Activated naive CD4-positive, alpha-beta T cell treated with anti-CD3 and anti-CD28 coated beads, Interleukin-2, amount 50 U/mL, for 24 hours (primary cell): ENCODE results near the gene SLC22A7.
"Not testable (repeated sequence)": the region's sequence is repeated elsewhere in the genome, so short reads cannot be mapped to it uniquely, and the experiment has no call there.

Experiments
- H3K27ac Mint-ChIP-seq: one replicate; pipeline ENCODE4 v1.8.0; 2021; ENCODE audit warnings: mild to moderate bottlenecking, mixed read lengths
- H3K27me3 Mint-ChIP-seq: one replicate; pipeline ENCODE4 v1.8.0; 2021; ENCODE audit warnings: mixed read lengths
- H3K36me3 Mint-ChIP-seq: one replicate; pipeline ENCODE4 v1.8.0; 2021; ENCODE audit warnings: mixed read lengths
- H3K4me1 Mint-ChIP-seq: one replicate; pipeline ENCODE4 v1.8.0; 2021; ENCODE audit warnings: mixed read lengths
- H3K4me3 Mint-ChIP-seq: one replicate; pipeline ENCODE4 v1.8.0; 2021; ENCODE audit warnings: mild to moderate bottlenecking, mixed read lengths
- H3K9me3 Mint-ChIP-seq: one replicate; pipeline ENCODE4 v1.8.0; 2021; ENCODE audit warnings: mixed read lengths

The SLC22A7 gene

DNA sequence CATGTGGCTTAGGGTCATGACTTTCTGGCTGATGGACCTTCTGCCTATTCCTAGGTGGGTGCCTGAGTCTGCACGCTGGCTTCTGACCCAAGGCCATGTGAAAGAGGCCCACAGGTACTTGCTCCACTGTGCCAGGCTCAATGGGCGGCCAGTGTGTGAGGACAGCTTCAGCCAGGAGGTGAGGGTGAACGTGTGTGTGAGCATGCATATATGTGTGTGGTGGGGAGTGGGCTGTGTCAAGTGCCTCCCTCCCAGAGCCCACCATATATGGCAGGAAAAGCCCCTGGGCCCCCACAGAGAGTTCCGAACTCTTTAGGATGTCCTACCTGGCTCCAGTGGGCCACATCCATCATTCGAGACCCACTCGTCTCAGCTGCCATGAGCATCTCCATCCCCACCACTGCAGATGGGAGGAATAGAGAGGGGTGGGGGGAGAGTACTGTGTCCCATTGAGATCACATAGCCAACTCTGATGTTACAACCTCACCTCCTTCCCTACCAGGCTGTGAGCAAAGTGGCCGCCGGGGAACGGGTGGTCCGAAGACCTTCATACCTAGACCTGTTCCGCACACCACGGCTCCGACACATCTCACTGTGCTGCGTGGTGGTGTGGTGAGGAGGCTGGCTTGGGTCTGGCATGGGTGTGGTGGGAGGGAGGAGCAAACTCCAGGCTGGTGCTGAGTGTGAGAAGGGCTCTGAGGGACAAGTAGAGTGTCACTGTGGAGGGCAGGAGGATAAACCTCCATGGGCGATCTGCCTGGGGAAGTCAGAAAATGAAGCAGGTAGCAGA is 3.2 kb downstream of the SLC22A7 start:
- Mint-ChIP-seq H3K4me1 (no peaks in the 10 kb centered on the region), H3K36me3 (no peaks in the 10 kb centered on the region), H3K4me3 (no peak overlapping the region), H3K27ac (no peak overlapping the region), H3K27me3 (peaks cover 2% of the 10 kb centered on the region), H3K9me3 (no peaks in the 10 kb centered on the region)

DNA sequence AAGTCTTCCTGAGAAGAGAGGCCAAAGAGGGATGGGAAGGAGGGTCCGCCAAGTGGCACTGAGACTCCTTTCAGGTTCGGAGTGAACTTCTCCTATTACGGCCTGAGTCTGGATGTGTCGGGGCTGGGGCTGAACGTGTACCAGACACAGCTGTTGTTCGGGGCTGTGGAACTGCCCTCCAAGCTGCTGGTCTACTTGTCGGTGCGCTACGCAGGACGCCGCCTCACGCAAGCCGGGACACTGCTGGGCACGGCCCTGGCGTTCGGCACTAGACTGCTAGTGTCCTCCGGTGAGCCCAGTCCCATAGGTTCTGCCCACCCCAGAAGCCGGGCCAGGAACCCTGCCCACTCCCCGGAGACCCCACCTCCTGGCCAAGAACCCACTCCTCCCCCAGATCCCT is 4.1 kb downstream of the SLC22A7 start:
- no peak overlapping the region for H3K27ac Mint-ChIP-seq
- H3K27me3 Mint-ChIP-seq = peaks cover 2% of the 10 kb centered on the region
- no peaks in the 10 kb centered on the region for H3K36me3 Mint-ChIP-seq
- H3K4me1 Mint-ChIP-seq = no peaks in the 10 kb centered on the region
- H3K4me3 Mint-ChIP-seq = no peak overlapping the region
- H3K9me3 Mint-ChIP-seq = no peaks in the 10 kb centered on the region

DNA sequence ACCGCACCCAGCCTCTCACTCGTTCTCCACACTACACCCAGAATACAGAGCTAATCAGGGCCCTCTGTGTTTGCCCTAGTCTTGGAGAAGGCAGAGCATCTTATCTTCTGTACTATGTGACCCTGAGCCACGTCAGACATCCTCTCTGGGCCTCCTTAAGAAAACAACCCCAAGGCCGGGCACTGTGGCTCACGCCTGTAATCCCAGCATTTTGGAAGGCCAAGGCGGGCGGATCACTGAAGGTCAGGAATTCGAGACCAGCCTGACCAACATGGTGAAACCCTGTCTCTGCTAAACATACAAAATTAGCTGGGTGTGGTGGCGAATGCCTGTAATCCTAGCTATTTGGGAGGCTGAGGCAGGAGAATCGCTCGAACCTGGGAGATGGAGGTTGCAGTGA is 4.9 kb downstream of the SLC22A7 start:
- H3K9me3 Mint-ChIP-seq, H3K27ac Mint-ChIP-seq, H3K36me3 Mint-ChIP-seq, H3K4me3 Mint-ChIP-seq, H3K4me1 Mint-ChIP-seq, H3K27me3 Mint-ChIP-seq: not testable (repeated sequence)

DNA sequence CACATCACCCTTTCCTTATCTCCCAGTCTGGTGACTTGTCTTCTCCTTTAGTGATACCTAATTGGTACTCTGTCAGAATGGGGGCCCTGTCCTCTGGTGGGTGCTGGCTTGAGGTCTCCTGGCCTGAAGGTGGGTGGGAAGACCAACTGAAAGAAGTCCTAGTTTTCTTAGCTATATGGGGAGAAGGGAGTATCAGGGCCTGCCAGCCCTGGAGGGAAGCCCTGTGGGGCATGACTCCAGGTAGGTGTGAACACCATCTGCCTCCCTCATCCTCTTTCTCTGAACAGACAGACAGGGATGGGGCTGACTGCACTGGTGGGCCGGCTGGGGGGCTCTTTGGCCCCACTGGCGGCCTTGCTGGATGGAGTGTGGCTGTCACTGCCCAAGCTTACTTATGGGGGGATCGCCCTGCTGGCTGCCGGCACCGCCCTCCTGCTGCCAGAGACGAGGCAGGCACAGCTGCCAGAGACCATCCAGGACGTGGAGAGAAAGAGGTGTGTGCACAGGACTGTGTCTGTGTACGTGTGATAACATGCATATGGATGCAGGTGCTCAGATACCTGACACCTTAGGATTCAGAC is 5.8 kb downstream of the SLC22A7 start:
- Mint-ChIP-seq H3K36me3 (no peaks in the 10 kb centered on the region), H3K27me3 (peaks cover 2% of the 10 kb centered on the region), H3K4me3 (no peak overlapping the region), H3K4me1 (peaks cover 3% of the 10 kb centered on the region), H3K27ac (no peak overlapping the region), H3K9me3 (no peaks in the 10 kb centered on the region)

DNA sequence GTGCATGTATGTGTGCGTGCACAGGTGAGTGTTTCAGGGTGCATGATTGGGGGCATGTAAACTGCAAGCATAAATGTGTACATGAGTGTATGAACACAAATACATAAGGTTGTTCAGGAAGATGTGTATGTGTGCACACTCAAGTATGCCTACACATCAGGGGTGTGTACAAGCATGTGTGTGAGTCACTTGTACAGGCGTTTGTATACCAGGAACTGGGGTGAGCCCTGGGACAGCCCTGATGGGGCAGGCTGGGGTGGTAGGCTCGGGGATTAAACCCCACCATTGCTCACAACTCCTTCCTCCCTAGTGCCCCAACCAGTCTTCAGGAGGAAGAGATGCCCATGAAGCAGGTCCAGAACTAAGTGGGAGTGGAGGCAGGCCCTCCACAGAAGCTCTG is 6.3 kb downstream of the SLC22A7 start:
- H3K4me3 Mint-ChIP-seq = no peak overlapping the region
- H3K27ac Mint-ChIP-seq = no peak overlapping the region

DNA sequence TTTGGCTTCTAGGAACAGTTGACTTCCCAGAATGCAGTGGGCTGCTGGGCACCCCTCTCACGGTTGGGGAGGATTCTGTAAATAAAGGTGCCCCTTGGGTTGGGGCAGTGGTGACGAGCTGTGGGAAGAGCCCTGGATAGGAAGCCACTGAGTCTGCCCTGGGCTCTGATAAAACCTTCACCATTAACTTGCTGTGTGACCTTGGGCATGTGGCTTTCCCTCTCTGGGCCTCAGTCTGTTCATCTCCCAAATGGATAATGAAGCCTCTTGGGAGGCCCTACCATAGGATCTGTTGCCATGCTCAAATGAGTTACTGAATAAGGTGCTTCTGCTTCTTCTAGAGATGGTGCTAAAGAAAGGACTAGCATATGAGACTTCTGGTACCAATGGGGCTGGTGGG is 6.8 kb downstream of the SLC22A7 start:
- H3K9me3 Mint-ChIP-seq = no peaks in the 10 kb centered on the region
- H3K36me3 Mint-ChIP-seq = no peaks in the 10 kb centered on the region
- H3K27ac Mint-ChIP-seq = no peak overlapping the region
- peaks cover 2% of the 10 kb centered on the region for H3K27me3 Mint-ChIP-seq
- H3K4me3 Mint-ChIP-seq = no peak overlapping the region
- H3K4me1 Mint-ChIP-seq = peaks cover 9% of the 10 kb centered on the region

More for the DNA sequence above, 6.3 kb downstream of the SLC22A7 start:
- Mint-ChIP-seq H3K36me3 (no peaks in the 10 kb centered on the region), H3K27me3 (peaks cover 2% of the 10 kb centered on the region), H3K9me3 (no peaks in the 10 kb centered on the region), H3K4me1 (peaks cover 8% of the 10 kb centered on the region)

DNA sequence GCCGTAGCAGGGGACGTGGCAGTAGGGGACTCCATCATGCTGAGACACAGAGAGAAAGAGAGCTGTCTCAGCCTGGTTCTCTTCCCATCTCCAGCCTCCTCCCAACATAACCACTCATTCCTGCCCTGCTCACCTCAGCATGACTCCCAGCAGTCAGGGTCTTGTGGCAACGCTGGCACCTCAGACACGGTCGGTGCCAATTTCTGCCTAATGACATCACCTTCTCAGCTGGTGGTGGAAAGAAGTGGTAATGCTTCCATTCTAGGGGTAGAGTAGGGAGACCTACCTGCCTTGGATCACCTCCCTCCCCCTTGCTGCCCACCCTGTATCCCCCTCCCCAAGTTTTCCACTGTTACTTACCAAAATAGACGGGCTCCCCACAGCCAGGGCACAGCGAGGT is 8.0 kb downstream of the SLC22A7 start:
- Mint-ChIP-seq H3K9me3 (no peaks in the 10 kb centered on the region), H3K4me3 (no peak overlapping the region), H3K4me1 (peaks cover 9% of the 10 kb centered on the region), H3K36me3 (no peaks in the 10 kb centered on the region), H3K27ac (no peak overlapping the region), H3K27me3 (no peaks in the 10 kb centered on the region)

DNA sequence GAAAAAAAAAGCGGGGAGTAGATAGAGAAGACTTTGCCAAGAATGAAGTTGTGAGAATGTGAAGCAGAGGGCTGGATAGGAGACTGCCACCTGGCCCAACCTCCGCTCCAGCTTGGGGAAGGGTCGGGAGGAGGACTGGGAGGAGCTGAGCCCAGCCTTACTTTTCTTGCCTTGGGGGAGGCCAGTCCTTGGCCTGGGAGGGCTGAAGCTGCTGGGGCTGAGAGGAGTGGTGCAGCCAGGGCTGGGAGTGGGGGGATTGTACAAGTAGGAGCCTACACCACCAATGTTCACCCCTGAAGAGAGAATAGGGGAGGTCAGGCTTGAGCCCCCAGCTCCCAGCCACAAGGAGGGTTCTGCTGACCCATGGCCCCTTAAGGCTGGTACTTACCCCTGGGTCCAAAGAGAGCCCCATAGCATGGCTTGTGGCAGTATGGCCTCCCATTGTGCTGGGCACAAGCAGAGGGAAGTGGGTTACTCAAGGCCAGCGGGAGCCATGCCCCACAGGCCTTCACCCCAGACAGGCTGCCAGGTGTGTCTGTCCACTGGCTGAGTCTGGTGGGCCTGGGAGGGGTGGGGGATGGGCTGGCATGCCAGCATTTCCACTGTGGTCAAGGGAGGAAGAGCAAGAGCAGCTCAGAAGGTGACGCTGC is 9.5 kb downstream of the SLC22A7 start:
- peak overlapping the region; percentile 20 for H3K4me3 Mint-ChIP-seq
- peaks cover 9% of the 10 kb centered on the region for H3K4me1 Mint-ChIP-seq
- H3K27ac Mint-ChIP-seq = no peak overlapping the region
- no peaks in the 10 kb centered on the region for H3K36me3 Mint-ChIP-seq
- H3K27me3 Mint-ChIP-seq = no peaks in the 10 kb centered on the region
- no peaks in the 10 kb centered on the region for H3K9me3 Mint-ChIP-seq

DNA sequence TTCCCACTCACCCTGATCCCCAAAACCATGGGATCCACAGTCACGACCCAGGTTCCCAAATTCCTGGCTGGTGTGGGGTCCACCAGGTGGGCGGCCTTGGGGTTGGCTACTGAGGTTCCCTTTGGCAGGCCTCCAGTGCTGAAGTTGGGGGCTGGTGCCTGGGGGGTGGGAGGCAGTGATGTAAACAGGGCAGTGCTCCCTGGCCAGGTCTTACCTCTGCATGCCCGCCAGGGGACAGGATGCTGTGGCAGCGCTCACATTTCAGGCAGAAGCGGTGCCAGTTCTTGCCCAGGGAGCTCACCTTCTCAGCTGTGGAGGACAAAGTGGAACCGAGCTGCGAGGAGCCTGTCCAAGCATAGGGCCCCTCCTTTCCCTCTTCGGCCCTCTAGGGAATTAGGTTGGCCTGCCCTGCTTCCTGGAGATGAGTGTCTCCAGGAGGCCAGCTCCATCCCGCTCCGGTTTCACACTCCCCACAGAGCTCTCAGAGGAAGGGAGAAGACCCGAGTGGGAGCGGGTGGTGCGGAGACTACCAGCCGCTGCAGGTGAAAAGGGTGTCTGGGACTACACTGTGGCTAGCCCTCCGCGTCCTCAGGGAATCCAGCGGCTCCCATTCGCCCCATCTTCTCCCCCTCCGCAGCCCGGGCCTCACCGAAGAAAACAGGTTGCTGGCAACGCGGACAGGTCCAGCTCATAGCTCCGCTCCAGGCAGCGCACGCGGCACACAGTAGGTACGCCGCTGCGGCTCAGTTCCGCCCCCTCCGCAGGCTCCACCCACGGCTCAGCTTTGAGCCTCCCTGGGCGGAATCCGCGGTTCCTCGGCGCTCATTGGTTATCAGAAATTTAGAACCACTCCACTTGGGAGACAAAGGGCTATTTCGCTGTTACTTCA is 10.3 kb downstream of the SLC22A7 start, which contains the start of gene CRIP3:
Gene CRIP3 (minus strand): TSS at position 726 of the 889 bp plus-strand sequence. CDS start 34 bp downstream, at position 692.
- no peaks in the 10 kb centered on the region for H3K36me3 Mint-ChIP-seq
- H3K4me3 Mint-ChIP-seq = peak within 1 kb of the TSS; percentile 84
- H3K4me1 Mint-ChIP-seq = peaks cover 9% of the 10 kb centered on the region
- H3K27ac Mint-ChIP-seq = no peak within 1 kb of the TSS
- no peaks in the 10 kb centered on the region for H3K9me3 Mint-ChIP-seq
- H3K27me3 Mint-ChIP-seq = no peaks in the 10 kb centered on the region

DNA sequence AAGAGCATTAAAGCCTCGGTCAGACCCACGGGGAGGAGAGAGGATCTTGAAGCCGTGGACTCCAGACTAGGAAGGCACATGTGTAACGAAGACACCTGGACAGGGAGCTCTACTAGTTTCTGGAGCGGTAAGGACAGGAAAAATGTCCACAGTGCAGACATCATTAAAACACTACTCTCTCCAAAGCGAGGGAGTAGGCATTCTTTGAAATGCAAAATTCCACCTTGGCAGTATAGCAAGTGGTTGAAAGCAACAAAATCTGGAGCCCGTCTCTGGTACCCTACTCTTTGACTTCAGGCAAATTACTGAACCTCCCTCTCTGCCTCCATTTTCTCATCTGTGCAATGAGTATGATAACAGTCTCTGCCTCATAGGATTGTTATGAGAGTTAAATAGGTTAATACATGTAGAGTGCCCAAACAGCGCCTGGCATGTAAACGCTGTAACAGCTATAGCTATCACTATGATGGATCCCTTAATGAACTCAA is 11.0 kb downstream of the SLC22A7 start:
- Mint-ChIP-seq H3K36me3 (no peaks in the 10 kb centered on the region), H3K4me3 (peak overlapping the region; percentile 84), H3K4me1 (peaks cover 9% of the 10 kb centered on the region), H3K9me3 (no peaks in the 10 kb centered on the region), H3K27me3 (no peaks in the 10 kb centered on the region), H3K27ac (no peak overlapping the region)

DNA sequence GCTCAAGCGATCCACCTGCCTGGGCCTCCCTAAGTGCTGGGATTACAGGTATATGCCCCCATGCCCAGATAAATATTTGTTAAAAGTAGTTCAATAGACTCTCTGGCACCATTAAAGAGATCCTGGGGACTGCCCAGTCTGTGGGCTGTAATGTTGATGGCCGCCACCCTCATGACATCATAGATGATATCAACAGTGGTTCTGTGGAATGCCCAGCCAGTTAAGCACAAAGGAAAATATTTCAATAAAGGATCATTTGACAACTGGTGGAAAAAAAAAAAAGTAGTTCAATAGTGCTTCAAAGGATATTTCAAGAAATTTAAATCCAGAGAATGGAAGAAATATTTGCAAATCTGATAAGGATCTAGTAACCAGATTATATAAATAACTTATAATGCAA is 12.1 kb downstream of the SLC22A7 start:
- H3K4me1 Mint-ChIP-seq = peaks cover 9% of the 10 kb centered on the region
- H3K4me3 Mint-ChIP-seq = no peak overlapping the region
- H3K9me3 Mint-ChIP-seq = no peaks in the 10 kb centered on the region
- no peak overlapping the region for H3K27ac Mint-ChIP-seq
- no peaks in the 10 kb centered on the region for H3K27me3 Mint-ChIP-seq
- H3K36me3 Mint-ChIP-seq = no peaks in the 10 kb centered on the region

DNA sequence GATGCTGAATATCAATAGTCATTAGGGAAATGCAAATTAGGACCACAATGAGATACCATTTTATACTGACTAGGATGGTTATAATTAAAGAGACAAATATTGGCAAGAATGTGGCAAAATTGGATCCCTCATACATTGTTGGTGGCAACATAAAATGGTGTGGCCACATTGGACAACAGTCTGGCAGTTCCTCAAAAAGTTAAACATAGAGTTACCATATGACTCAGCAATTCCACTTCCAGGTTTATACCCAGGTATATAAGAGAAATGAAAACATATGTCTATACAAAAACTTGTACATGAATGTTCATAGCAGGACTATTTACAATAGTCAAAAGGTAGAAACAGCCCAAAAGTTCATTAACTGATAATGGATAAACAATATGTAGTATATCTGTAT is 12.6 kb downstream of the SLC22A7 start:
- Mint-ChIP-seq H3K27ac (no peak overlapping the region), H3K36me3 (no peaks in the 10 kb centered on the region), H3K4me1 (peaks cover 9% of the 10 kb centered on the region), H3K4me3 (no peak overlapping the region), H3K9me3 (no peaks in the 10 kb centered on the region), H3K27me3 (no peaks in the 10 kb centered on the region)

DNA sequence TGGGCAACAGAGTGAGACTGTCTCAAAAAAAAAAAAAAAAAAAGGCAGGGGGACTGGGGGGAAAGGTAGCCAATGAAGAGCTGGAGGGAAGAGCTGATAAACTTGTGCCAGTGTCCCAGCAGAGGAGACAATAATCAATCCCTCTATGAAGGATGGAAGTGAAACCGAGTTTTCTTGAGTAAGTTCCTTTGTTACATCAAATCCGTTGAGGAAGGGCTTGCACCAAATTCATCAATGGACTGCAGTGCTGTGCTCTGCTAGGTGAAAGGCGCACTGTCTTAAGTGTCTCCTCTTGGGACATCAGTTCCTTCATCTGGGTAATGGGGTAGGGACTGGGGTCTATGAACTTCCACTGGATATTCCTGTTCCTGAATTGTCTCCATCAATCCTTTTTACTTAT is 13.6 kb downstream of the SLC22A7 start:
- H3K4me3 Mint-ChIP-seq = no peak overlapping the region

DNA sequence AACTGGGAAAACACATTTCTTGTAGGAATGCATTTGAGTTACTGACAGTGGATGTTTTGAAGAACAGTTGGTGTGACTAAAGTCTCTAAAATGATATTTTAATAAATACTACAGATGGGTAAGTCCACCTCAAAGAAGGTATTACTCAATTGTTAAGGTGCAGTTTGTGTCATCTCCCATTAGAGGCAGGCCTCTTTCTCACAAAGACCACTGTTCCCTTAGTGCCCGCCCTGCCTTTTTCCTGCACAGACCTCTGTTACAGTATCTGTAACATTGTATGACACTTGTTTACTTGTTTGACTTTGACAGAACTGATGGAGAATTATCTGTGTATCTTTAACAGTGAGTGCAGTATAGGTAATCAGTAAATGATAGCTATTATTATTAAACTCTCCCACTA is 15.8 kb downstream of the SLC22A7 start:
- Mint-ChIP-seq H3K4me1 (peaks cover 6% of the 10 kb centered on the region), H3K36me3 (peaks cover 3% of the 10 kb centered on the region), H3K27ac (no peak overlapping the region), H3K4me3 (no peak overlapping the region), H3K27me3 (no peaks in the 10 kb centered on the region), H3K9me3 (no peaks in the 10 kb centered on the region)

More for the DNA sequence above, 13.6 kb downstream of the SLC22A7 start:
- no peaks in the 10 kb centered on the region for H3K27me3 Mint-ChIP-seq
- no peaks in the 10 kb centered on the region for H3K9me3 Mint-ChIP-seq
- H3K27ac Mint-ChIP-seq = no peak overlapping the region
- no peaks in the 10 kb centered on the region for H3K36me3 Mint-ChIP-seq
- peaks cover 9% of the 10 kb centered on the region for H3K4me1 Mint-ChIP-seq

DNA sequence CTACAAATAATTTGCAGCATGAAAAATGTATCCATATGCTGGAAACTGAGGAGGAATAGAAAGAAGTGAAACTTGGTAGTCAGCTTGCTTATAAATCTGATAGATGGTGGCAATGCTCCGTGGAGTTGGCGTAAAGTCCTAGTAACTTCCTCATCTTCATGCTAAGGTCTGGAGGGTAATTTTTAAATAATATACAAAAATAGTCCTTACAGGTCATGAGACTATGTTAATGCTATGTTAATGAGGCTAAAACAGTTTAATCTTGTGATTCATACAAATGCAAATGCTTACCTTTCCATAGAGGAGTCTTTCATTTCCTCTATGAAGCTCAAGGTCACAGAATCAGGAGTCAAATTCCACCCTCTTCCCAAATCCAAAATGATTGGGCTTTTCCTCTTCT is 20.0 kb downstream of the SLC22A7 start:
- H3K27me3 Mint-ChIP-seq = no peaks in the 10 kb centered on the region
- H3K36me3 Mint-ChIP-seq = peaks cover 7% of the 10 kb centered on the region
- H3K9me3 Mint-ChIP-seq = no peaks in the 10 kb centered on the region
- no peak overlapping the region for H3K27ac Mint-ChIP-seq
- H3K4me3 Mint-ChIP-seq = no peak overlapping the region
- no peaks in the 10 kb centered on the region for H3K4me1 Mint-ChIP-seq
